ENCODE data around the gene CDHR1.

GRCh38 chr10:84241185-84241790, 47.0 kb downstream of the CDHR1 start, which contains the start of gene LRIT1:
- TF ChIP-seq EZH2 (IDR thresholded peaks at IDR 0.05): no peak
- TF ChIP-seq CTCF (IDR thresholded peaks at IDR 0.05): no peak
- TF ChIP-seq EZH2phosphoT487 (IDR thresholded peaks at IDR 0.05): no peak

Data from neural progenitor cell (in vitro differentiated cells).